ENCODE data around the gene DKKL1.

The DKKL1 gene

GRCh38 chr19:49396738-49397505 is 33.2 kb downstream of the DKKL1 start:
- DNase-seq (ENCODE audit: low read depth), result no peak

DNA sequence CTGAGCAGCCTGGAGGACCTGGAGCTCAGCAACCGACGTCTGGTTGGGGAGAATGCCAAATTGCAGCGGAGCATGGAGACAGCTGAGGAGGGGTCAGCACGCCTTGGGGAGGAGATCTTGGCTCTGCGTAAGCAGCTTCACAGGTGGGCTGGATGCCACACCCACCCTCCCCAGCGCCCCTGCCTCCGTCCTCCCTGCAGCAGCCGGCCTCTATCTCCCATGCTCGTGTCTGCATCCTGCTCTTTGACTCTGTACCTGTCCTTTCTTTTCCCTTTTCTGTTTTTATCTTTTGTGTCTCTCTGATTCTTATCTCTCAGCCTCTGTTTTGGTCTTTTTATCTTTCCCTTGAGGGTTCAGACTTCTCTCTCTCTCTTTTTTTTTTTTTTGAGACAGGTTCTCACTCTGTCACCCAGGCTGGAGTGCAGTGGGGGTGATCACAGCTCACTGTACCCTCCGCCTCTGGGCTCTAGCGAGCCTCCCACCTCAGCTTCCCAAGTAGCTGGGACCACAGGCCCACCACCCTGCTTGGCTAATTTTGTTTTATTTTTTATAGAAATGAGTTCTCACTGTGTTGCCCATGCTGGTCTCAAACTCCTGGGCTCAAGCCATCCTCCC is 34.4 kb downstream of the DKKL1 start:
- no peak for DNase-seq (ENCODE audit: low read depth)

DNA sequence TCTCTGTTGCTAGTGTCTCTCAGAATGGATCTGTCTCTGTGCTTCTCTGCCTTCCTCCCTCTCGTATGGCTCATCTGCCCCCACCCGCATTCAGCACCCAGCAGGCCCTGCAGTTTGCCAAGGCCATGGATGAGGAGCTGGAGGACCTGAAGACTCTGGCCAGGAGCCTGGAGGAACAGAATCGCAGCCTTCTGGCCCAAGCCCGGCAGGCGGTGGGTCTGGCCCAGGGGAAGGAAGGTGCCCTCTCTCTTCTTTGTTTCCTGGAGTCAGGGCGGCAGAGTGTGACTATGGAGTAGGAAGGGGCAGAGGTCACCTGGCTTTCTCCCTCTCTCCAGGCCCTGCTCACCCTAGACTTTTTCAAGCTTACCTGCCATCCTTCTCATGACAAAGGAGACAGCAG is 35.3 kb downstream of the DKKL1 start:
- DNase-seq (ENCODE audit: low read depth), result no peak

DNA sequence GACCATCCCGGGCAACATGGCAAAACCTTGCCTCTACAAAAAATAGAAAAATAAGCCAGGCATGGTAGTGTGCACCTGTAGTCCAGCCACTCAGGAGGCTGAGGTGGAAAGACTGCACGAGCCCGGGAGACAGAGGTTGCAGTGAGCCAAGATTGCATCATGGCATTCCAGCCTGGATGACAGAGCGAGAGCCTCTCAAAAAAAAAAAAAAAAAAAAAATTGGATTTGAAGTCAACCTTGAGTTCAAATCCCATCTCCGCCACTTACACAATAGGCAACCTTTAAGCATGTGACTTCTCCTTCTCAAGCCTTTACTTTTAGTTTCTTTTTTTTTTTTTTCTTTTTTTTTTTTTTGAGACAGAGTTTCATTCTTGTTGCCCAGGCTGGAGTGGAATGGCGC is 36.4 kb downstream of the DKKL1 start:
- no peak for DNase-seq (ENCODE audit: low read depth)

GRCh38 chr19:49403404-49404187 is 39.9 kb downstream of the DKKL1 start:
- DNase-seq (ENCODE audit: low read depth), result no peak

DNA sequence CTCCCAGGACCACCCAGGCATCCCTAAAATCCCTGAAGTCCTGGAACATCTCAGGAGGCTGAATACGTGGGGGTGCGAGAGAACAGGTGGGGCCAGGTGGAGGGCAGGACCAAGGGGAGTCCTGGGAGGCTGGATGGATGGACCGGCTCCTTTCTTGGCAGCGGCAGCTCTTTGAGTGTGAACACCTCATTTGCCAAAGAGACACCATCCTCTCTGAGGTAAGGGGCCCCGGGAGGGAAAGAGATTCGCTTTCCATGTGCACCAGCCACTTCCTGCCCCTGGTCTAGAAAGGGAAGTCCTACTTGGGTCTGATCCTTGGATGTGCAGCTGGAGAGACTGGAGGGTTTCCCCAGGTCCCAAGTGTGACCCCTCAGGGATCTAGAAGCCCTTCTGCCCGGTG is 43.4 kb downstream of the DKKL1 start:
- no peak for DNase-seq (ENCODE audit: low read depth)

GRCh38 chr19:49407482-49408015 is 43.9 kb downstream of the DKKL1 start:
- DNase-seq (ENCODE audit: low read depth), result no peak

- no peak for DNase-seq (ENCODE audit: low read depth)
Measured at GRCh38 chr19:49408816-49409440, 45.3 kb downstream of the DKKL1 start.

- DNase-seq (ENCODE audit: low read depth), result no peak
Measured at GRCh38 chr19:49409441-49410029, 45.9 kb downstream of the DKKL1 start.

DNA sequence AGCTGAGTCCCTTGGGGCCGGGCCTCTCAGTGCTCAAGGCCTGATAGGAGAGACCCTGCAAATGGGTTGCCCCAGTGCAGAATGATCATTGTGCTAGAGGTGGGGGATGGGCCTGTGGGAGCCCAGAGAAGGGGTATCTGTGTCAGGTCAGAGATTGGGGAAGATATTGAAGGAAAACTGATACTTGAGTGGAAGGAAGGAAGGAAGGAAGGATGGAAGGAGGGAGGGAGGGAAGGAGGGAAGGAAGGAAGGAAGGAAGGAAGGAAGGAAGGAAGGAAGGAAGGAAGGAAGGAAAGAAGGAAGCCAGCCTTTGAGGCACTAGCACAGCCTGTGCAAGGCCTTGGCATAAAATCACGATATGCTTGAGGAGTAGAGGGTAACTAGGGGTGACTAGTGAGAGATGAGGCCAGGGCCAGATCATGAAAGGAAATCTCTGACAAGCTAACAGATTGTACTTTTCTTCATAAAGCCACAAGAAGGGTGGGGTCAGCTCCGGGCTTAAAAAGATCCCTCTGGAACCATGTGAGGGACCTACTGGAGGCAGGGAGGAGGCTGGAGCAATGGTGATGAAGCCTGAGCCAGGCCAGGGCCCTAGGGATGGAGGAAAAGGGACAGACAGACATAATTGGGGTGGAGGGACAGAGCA is 48.1 kb downstream of the DKKL1 start:
- DNase-seq (ENCODE audit: low read depth), result no peak

DNA sequence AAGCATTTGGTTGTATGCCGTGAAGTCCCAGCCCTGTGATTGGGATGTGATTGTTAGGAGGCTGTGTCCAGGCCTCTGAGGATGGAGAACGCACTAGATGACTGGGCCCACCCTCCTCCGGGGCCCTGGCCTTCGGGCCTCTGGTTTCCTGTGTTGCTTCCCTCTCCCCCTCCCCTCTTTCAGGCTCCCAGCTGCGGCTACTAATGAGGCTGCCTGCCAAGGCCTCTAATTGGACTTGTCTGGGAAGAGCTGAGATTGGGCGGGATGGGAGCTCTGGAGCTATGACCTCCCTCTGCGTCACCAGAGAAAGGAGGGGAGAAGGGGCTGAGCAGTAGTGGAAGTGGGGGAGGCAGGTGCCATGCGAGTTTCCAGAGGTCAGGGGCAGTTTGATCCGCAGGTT is 49.7 kb downstream of the DKKL1 start:
- DNase-seq (ENCODE audit: low read depth), result no peak

GRCh38 chr19:49414256-49414655 is 50.6 kb downstream of the DKKL1 start:
- DNase-seq (ENCODE audit: low read depth), result no peak

- DNase-seq (ENCODE audit: low read depth), result peak; percentile 9
Measured at GRCh38 chr19:49415102-49415809, 51.6 kb downstream of the DKKL1 start.

GRCh38 chr19:49415810-49416200 is 52.1 kb downstream of the DKKL1 start:
- no peak for DNase-seq (ENCODE audit: low read depth)

- DNase-seq (ENCODE audit: low read depth), result no peak
Measured at GRCh38 chr19:49417088-49417487, 53.4 kb downstream of the DKKL1 start.

GRCh38 chr19:49418511-49418910 is 54.8 kb downstream of the DKKL1 start:
- no peak for DNase-seq (ENCODE audit: low read depth)

GRCh38 chr19:49419173-49419572 is 55.5 kb downstream of the DKKL1 start:
- no peak for DNase-seq (ENCODE audit: low read depth)

GRCh38 chr19:49420227-49420626 is 56.5 kb downstream of the DKKL1 start:
- DNase-seq (ENCODE audit: low read depth), result no peak

DNA sequence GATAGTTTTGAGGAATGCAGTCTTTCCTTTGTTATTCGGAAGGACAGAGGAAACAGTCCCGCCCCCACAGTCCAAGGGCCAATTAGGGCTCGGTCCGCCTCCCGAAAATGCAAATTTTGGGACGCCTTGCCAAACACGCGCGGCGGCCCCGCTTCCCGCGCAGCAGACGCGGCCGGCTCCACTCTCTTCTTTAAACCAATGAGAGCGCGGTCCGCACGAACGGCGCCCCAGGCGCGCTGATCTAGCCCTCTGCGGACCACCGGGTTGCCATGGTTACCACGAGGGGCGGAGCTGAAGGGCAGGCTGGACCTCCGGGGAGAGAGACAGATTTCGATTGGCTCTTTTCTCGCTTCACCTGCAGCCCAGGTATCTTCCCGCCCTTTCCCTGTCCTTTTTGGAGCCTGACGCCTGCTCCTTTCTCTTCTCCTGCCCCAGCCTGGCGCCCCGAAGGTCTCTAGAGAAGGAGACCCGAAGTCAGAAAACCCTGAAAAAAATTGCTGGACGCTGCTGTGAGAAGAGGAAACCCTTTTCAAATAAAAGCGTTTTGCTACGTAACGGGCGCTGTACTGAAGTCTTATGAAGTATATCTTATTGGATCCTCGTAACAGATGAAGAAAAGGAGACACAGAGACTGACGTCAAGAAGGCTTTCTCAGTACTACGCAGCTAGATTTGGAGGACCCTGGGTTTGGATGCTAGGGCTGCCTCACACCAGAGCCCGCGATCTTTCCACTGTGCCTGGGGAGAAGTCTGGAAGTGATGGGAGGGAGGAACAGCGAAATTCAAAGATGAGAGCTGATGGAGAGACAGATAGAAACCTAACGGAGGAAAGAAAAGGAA is 57.6 kb downstream of the DKKL1 start:
- DNase-seq (ENCODE audit: low read depth), result no peak

DNA sequence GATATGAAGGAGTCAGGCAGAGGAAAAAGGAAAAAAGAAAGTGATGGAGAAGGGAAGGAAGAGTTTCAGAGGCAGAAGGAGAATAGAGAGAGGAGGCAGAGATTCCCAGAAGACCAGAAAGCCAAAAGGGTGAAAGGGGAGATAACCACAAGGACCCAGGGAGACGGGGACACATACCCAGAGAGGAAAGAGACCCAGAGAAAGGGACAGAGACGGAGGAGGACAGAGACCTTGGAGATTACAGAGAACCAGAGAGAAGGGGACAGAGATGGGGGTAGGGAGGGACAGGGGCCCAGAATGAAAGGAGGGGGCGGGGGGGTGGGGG is 58.2 kb downstream of the DKKL1 start:
- DNase-seq (ENCODE audit: low read depth), result no peak
